HepG2 (cell line): ENCODE measurements around the gene ZNF773. TPM values are rescaled to one million over a fixed set of nuclear protein-coding genes. Genes with fewer than 3 reads are reported as not detected.

ENCODE experiments used
- AGO2 ChIP-seq: fragments of 200-400 bp; formaldehyde crosslinking; optimal IDR thresholded peaks from 2 replicates; pipeline ENCODE3; 2017; ENCODE audit warnings: mild to moderate bottlenecking, low read depth, low read length, moderate library complexity
- ATF1 ChIP-seq: IDR thresholded peaks from 2 replicates; pipeline ENCODE4 v1.6.1; 2016; ENCODE audit warnings: mild to moderate bottlenecking, control low read depth
- CSRNP1 ChIP-seq: sonication (generic); formaldehyde crosslinking; IDR thresholded peaks from 2 replicates; pipeline ENCODE4 v1.8.1; 2023; ENCODE audit warnings: mild to moderate bottlenecking, missing genetic modification reagents
- EHMT2 ChIP-seq: fragments of 200-600 bp; sonication (generic); IDR thresholded peaks from 2 replicates; pipeline ENCODE4 v1.7.0; 2017; ENCODE audit warnings: antibody characterized with exemption, low read depth, low read length, borderline replicate concordance
- GABPA ChIP-seq, 2 experiments: IDR thresholded peaks; 2 replicates each; pipeline ENCODE4 v1.6.1; 2011 to 2016; ENCODE audit warnings: low read depth in 2 of 2, low read length in 1 of 2, missing biosample characterization in 1 of 2, missing genetic modification characterization in 1 of 2
- GPN1 ChIP-seq: sonication (generic); formaldehyde crosslinking; IDR thresholded peaks from 2 replicates; pipeline ENCODE4 v1.5.1; 2020; ENCODE audit warnings: missing genetic modification reagents, borderline replicate concordance
- HNRNPLL ChIP-seq: fragments of 200-400 bp; formaldehyde crosslinking; IDR thresholded peaks from 2 replicates; pipeline ENCODE4 v1.6.1; 2017; ENCODE audit warnings: mild to moderate bottlenecking, low read depth, low read length; ENCODE audit not compliant: poor library complexity, severe bottlenecking
- KMT2A ChIP-seq: sonication (generic); formaldehyde crosslinking; IDR thresholded peaks from 2 replicates; pipeline ENCODE4 v1.4.0; 2020; ENCODE audit warnings: missing genetic modification reagents
- MAFK ChIP-seq, 2 experiments: IDR thresholded peaks in 1 of 2; conservative IDR thresholded peaks in 1 of 2; 2 replicates each; pipeline ENCODE4 v1.6.1; 2011; ENCODE audit warnings: improper control_type of control experiment in 2 of 2, low read length in 2 of 2
- MED13 ChIP-seq: sonication (generic); formaldehyde crosslinking; IDR thresholded peaks from 2 replicates; pipeline ENCODE4 v1.5.0; 2020; ENCODE audit warnings: missing genetic modification reagents
- NCOA2 ChIP-seq: sonication (generic); formaldehyde crosslinking; IDR thresholded peaks from 2 replicates; pipeline ENCODE4 v1.8.0; 2022; ENCODE audit warnings: inconsistent platforms
- NFE2L2 ChIP-seq: fragments of 150-350 bp; IDR thresholded peaks from 2 replicates; pipeline ENCODE4 v1.6.1; 2014; ENCODE audit warnings: low read length
- NFYC ChIP-seq: IDR thresholded peaks from 2 replicates; pipeline ENCODE4 v1.6.1; 2016; ENCODE audit warnings: missing genetic modification reagents, missing compliant biosample characterization
- NONO ChIP-seq, 2 experiments: fragments of 450-650 bp in 1 of 2; sonication (generic) in 1 of 2; formaldehyde crosslinking in 1 of 2; IDR thresholded peaks in 1 of 2; conservative IDR thresholded peaks in 1 of 2; 2 replicates each; pipeline versions ENCODE4 v1.6.1 to v1.8.0; 2017 to 2022; ENCODE audit warnings: mild to moderate bottlenecking in 1 of 2, missing genetic modification reagents in 1 of 2, moderate library complexity in 1 of 2
- PCBP2 ChIP-seq: fragments of 200-400 bp; formaldehyde crosslinking; optimal IDR thresholded peaks from 2 replicates; pipeline ENCODE3; 2018; ENCODE audit warnings: low read length, low read depth; ENCODE audit not compliant: poor library complexity, severe bottlenecking
- TEAD2 ChIP-seq: sonication (generic); formaldehyde crosslinking; IDR thresholded peaks from 2 replicates; pipeline ENCODE4 v1.9.0; 2021; ENCODE audit warnings: missing genetic modification reagents
- TRAFD1 ChIP-seq: sonication (generic); formaldehyde crosslinking; IDR thresholded peaks from 2 replicates; pipeline ENCODE4 v1.5.1; 2020; ENCODE audit warnings: missing genetic modification reagents, mild to moderate bottlenecking, borderline replicate concordance
- U2AF2 ChIP-seq: fragments of 200-400 bp; formaldehyde crosslinking; IDR thresholded peaks from 2 replicates; pipeline ENCODE4 v1.6.1; 2017; ENCODE audit warnings: low read depth, mild to moderate bottlenecking, low read length
- ZMAT3 ChIP-seq: sonication (generic); formaldehyde crosslinking; conservative IDR thresholded peaks from 2 replicates; pipeline ENCODE4 v1.7.0; 2021; ENCODE audit warnings: missing genetic modification reagents
- ZNF160 ChIP-seq: sonication (generic); formaldehyde crosslinking; IDR thresholded peaks from 2 replicates; pipeline ENCODE4 v1.8.0; 2022; ENCODE audit warnings: mild to moderate bottlenecking, inconsistent platforms, missing genetic modification reagents
- ZNF235 ChIP-seq: sonication (generic); formaldehyde crosslinking; IDR thresholded peaks from 2 replicates; pipeline ENCODE4 v1.8.1; 2023; ENCODE audit warnings: mild to moderate bottlenecking, missing genetic modification reagents, borderline replicate concordance
- ZNF326 ChIP-seq: sonication (generic); formaldehyde crosslinking; IDR thresholded peaks from 2 replicates; pipeline ENCODE4 v1.4.0; 2020; ENCODE audit warnings: missing genetic modification reagents, borderline replicate concordance
- ZNF460 ChIP-seq: sonication (generic); formaldehyde crosslinking; IDR thresholded peaks from 2 replicates; pipeline ENCODE4 v1.5.1; 2020; ENCODE audit warnings: missing genetic modification reagents, mild to moderate bottlenecking, borderline replicate concordance
- ZNF547 ChIP-seq: sonication (generic); formaldehyde crosslinking; IDR thresholded peaks from 2 replicates; pipeline ENCODE4 v1.5.1; 2020; ENCODE audit warnings: mild to moderate bottlenecking, missing genetic modification reagents
- polyA plus RNA-seq, 8 experiments: library from polyadenylated mRNA; depleted of rRNA in 3 of 8; stranded (reverse) in 7 of 8; unstranded in 1 of 8; fragments of >200 nt; fragmentation: Illumina TruSeq in 4 of 8; extraction: Trizol in 4 of 8; gene quantifications; 2 replicates each; pipeline versions ENCODE4 v1.2.1 to v1.2.3, GENCODE V29; 2011 to 2016; ENCODE audit warnings: low read depth in 4 of 8, missing spikeins in 1 of 8, mixed read lengths in 1 of 8; ENCODE audit not compliant: insufficient read depth in 1 of 8
- total RNA-seq, 5 experiments: library from RNA; depleted of rRNA; stranded (reverse); fragments of >200 nt; fragmentation: Illumina TruSeq; extraction: Trizol; gene quantifications; 2 replicates each; pipeline ENCODE4 v1.2.3, GENCODE V29; 2016; ENCODE audit warnings: low read depth in 1 of 5
- TF ChIP-seq, protein P1 (sequence below): sonication (generic); formaldehyde crosslinking; IDR thresholded peaks from 2 replicates; pipeline ENCODE4 v1.4.0; 2020; ENCODE audit warnings: missing genetic modification reagents

ZNF773 gene
- total and polyA plus RNA-seq, 2 of the 13 experiments (the other 11 are each of a cell fraction or from before 2014, with no cell fraction given), result 5.7 to 6.7 TPM

DNA sequence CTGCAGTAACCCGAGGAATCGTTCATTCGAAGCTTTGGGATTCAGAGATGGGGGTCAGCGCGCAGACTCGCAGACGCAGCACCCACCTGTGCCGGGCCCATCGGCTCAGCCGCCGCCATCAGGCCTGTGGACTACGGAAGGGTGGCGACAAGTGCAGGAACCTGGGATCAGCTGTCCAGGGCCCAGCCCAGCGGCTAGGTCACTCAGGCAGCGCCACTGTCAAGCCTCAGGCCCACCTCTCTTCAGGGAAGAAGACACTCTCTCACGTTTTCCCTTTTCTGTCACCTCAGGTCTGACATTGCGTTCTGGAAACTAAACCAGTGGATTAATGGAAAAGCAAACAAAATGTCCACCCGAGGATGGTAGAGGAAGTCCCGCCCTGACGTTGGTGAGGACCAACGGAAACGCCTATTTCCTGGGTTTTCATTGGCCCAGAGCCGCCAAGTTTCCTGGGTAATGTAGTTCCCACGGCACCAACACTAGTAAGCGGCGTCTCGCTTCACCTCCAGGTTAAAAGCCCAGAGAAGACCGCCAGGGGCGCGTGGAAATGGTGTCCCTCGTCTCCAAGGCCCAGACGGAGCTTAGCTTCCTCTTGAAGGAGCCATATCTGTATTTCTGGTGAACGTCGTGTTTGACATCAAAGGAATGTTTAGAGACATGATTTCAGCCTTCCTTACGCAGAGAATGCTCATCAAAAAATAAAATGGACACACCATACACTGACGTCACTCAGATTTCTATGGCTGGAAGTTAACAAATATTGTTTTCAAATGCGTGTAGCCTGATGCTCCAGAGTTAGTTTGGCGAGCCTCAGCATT is 22.3 kb upstream of the ZNF773 start, which contains the start of gene ZNF772 (continued):
- TF ChIP-seq NONO (IDR thresholded peaks at IDR 0.05) (no peak), NONO (CRISPR knock-in tag; conservative IDR thresholded peaks at IDR 0.05) (no peak; the same call in 1 of the 2 replicates), MAFK (conservative IDR thresholded peaks at IDR 0.05 in 1 of 2, IDR thresholded peaks at IDR 0.05 in 1 of 2; ENCODE audit: low read length in 2 of 2) (no peak), ZNF547 (peak; percentile 30; the same call in 1 of the 2 replicates), CSRNP1 (CRISPR knock-in tag) (0 out of 2 replicates have a peak, but pooled peaks have one; percentile 41), TEAD2 (no peak), NCOA2 (CRISPR knock-in tag) (0 out of 2 replicates have a peak, but pooled peaks have one; percentile 6), MED13 (no peak), ZNF460 (CRISPR knock-in tag) (no peak; the same call in 1 of the 2 replicates), ATF1 (CRISPR knock-in tag) (peak; percentile 87), TRAFD1 (no peak), EHMT2 (no peak), PCBP2 (no peak), NFYC (CRISPR knock-in tag) (peak; percentile 96), AGO2 (peak; percentile 50), HNRNPLL (no peak), NFE2L2 (no peak), ZNF160 (CRISPR knock-in tag) (0 out of 2 replicates have a peak, but pooled peaks have one; percentile 22), GPN1 (no peak), U2AF2 (no peak), KMT2A (peak; percentile 74; the same call in 1 of the 2 replicates), GABPA (IDR thresholded peaks at IDR 0.05; ENCODE audit: low read depth, low read length) (peak; percentile 87), GABPA (CRISPR knock-in tag; IDR thresholded peaks at IDR 0.05; ENCODE audit: low read depth) (peak; percentile 99), ZNF235 (peak; percentile 91; the same call in 1 of the 2 replicates), ZMAT3 (CRISPR knock-in tag) (no peak; the same call in 1 of the 2 replicates), ZNF326 (CRISPR knock-in tag) (no peak)
- TF ChIP-seq, protein P1, sequence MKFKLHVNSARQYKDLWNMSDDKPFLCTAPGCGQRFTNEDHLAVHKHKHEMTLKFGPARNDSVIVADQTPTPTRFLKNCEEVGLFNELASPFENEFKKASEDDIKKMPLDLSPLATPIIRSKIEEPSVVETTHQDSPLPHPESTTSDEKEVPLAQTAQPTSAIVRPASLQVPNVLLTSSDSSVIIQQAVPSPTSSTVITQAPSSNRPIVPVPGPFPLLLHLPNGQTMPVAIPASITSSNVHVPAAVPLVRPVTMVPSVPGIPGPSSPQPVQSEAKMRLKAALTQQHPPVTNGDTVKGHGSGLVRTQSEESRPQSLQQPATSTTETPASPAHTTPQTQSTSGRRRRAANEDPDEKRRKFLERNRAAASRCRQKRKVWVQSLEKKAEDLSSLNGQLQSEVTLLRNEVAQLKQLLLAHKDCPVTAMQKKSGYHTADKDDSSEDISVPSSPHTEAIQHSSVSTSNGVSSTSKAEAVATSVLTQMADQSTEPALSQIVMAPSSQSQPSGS (CRISPR knock-in tag), result peak; percentile 67; the same call in 1 of the 2 replicates
